Smooth muscle cell of the brain vasculature (primary cell): ENCODE measurements around the gene PAQR8.
A peak's percentile ranks its signal among the peaks of the same experiment; 100 is the strongest.
"Not testable (repeated sequence)": the region's sequence is repeated elsewhere in the genome, so short reads cannot be mapped to it uniquely, and the experiment has no call there.

Experiments used
- DNase-seq: peaks from one replicate; pipeline ENCODE4 v3.0.0-alpha.2; 2012; ENCODE audit warnings: low read depth, low spot score

The PAQR8 gene

GRCh38 chr6:52409499-52409898 is 47.5 kb downstream of the PAQR8 start:
- DNase-seq: no peak

GRCh38 chr6:52410979-52411378 is 49.0 kb downstream of the PAQR8 start:
- no peak for DNase-seq

GRCh38 chr6:52411911-52412310 is 50.0 kb downstream of the PAQR8 start:
- DNase-seq: no peak

- no peak for DNase-seq
These were observed 53.4 kb downstream of the PAQR8 start for GRCh38 chr6:52415333-52415732.

DNA sequence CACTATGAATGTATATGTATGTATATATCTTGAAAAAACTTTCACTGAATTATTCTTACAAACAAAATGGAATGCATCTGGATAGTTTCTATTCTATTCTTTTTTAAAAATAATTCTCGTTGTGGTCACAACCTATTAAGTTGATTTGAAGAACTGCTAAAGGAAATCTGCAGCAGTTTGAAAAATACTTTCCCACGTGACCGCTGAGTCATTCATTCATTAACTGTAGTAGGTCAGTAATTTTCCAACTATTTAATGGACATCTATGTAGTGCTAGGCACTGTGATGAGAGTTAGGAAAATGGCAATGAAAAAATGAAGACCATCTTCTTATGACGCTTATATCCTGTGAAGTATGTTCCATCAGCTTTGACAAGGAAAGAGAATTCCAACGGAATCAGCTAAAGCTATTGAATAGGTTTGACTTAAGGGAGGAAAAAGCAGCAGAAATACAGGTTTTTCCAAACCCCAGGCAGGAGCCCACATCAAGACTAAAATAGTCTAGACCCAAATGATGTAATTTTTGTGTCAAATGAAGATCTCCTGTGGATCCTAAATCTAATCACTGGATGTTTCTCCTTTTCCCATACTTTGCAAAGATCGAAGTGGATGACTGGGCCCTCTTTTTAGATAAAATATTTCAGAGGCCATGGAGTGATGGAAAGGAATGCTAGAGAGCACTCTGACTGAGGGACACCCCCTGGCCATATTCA is 54.1 kb downstream of the PAQR8 start:
- no peak for DNase-seq

- DNase-seq: no peak
These were observed 54.7 kb downstream of the PAQR8 start for GRCh38 chr6:52416629-52417151.

DNA sequence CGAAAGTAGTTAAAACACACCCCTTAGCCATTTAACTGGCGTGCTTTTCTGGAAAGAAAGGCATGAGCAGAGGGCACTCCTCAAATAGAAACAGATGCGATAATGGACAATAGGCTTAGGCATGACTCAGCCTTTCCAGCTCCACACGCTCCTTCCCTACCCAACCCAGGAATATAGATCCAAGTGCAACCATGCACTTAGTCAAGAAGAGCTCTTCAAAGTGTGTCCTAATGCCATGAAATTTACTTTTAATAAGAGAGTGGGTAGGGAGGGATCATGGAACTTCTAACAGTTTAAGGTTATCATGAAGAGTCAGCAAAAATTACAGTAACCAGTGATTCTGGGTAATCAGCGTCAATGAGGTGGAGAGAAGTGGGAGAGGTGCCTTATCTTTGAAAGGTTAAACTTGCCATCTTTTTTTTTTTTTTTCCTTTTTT is 55.7 kb downstream of the PAQR8 start:
- no peak for DNase-seq

GRCh38 chr6:52418606-52419005 is 56.7 kb downstream of the PAQR8 start:
- DNase-seq: no peak

DNA sequence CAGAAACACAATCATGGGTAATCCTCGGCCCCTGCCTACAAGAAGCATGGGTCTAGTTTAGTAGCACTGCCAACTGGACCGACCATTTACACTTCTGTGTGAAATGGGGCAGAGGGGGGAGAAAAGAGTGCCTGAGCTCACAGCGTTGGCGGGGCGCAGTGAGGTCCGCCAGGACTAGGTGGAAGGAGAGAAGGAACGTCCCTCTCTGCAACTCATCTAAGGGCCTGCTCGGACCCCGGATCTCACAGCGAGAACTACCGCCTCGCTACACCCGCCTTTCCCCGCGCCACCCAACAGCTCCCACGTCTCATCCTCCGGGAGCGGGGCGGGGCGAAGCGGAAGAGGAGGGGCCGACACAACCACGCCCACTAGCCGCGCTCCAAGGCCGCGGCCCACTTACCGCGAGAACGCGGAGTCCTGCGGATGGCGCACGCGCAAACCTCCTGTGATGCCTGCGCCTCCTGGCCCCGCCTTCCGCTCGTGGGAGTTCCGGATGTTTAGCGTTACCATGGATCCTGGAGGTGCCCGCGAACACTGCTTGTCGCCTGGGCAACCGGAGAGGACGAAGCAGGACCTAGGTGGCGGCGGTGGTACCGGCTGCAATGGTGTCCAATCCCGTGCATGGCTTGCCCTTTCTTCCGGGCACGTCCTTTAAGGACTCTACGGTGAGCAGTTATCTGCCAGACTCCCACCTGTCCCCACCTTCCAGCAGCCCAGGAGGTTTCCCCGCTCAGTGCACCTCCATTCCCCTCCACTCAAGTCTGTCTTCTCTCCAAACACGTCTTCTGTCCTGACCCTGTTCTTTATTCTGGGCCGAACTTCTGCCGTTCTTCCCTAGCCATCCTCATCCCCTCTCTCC is 58.1 kb downstream of the PAQR8 start, which contains the start of gene EFHC1:
EFHC1 (plus strand) TSS at position 534 of the 859 bp plus-strand sequence; CDS start at position 603, 69 bp downstream.
- peak; percentile 94 for DNase-seq

GRCh38 chr6:52420668-52421358 is 58.9 kb downstream of the PAQR8 start:
- DNase-seq: no peak

- no peak for DNase-seq
These were observed 60.2 kb downstream of the PAQR8 start for GRCh38 chr6:52422156-52422555.

DNA sequence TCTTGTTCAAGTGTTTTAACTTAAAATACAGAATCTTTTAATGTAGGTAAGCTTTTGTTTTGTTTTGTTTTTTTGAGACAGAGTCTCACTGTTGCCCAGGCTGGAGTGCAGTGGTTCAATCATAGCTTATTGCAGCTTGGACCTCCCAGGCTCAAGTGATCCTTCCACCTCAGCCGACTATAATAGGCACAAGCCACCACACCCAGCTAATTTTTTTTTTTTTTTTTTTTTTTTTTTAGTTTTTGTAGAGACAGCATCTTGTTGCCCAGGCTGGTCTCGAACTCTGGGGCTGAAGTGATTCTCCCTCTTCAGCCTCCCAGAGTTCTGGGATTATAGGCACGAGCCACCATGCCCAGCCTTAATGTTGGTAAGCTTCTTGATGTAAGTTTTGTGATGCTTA is 61.5 kb downstream of the PAQR8 start:
- no peak for DNase-seq

DNA sequence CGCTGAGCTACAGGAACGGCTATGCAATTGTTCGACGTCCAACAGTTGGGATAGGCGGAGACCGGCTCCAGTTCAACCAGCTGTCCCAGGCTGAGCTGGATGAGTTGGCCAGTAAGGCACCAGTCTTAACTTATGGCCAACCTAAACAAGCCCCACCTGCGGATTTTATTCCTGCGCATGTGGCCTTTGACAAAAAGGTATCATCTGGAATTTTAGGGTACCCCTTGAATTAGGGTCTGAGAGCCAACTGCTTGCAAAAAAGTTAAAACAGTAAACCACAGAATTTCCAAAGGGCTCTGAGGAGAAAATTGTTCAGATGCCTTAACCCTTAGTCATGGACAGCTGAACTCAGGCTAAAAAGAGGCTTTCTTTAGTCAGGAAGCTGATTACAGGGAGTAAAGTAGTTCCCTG is 62.0 kb downstream of the PAQR8 start:
- DNase-seq: no peak

DNA sequence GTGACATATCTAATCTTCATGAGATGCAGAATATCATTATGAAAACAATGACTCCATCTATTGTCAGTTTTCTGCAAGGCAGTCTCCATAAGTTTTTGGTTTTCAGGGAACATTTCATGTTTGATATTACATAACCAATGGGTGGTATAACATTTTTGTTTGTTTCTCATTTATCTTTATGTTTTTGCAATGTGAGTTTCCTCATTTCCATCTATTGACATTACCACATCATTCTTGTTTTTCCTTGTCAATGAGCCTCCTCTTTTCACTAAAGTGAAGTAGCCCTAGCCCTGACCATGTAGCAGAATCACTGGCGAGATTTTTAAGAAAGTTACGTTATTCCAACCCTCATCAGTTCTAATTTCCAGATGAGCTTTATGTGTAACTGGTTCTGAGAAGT is 62.6 kb downstream of the PAQR8 start:
- DNase-seq: no peak

DNA sequence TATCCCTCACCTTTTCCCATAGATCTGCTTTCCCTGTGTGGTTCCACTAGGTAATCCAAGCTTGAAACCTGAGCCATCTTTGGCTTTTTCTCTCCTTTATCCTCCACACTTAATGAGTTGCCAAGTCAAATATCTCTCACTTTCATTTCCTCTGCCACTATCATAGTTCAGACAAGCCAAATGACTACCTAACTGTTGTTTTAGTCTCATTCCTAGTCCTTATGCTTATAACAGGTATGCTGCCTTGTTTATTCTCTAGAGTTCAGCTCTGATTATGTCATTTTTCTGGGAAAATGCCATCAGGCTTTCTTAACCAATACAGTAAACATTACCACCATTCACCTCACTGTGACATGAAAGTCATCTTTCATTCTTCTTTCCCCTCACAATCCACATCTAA is 64.7 kb downstream of the PAQR8 start:
- no peak for DNase-seq

- DNase-seq: not testable (repeated sequence)
These were observed 71.3 kb downstream of the PAQR8 start for GRCh38 chr6:52433294-52433693.

DNA sequence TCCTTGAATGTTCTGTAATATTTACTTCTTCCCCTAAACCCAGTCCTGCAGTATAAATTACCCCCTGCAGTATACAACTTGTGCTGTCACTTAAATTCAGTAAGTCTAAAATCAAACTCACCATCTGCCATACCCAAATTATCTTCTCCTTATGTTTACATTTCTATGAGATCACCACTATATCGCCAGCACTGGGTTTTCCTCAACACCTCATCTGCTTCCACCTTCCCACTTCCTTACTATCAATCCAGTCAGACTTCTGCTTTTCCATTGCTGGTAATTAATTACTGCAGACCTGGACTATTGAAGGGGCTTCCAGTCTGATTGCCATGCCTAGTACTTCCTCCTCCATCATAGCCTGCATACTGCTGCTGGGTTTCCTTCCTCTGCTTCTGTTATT is 73.4 kb downstream of the PAQR8 start:
- no peak for DNase-seq

DNA sequence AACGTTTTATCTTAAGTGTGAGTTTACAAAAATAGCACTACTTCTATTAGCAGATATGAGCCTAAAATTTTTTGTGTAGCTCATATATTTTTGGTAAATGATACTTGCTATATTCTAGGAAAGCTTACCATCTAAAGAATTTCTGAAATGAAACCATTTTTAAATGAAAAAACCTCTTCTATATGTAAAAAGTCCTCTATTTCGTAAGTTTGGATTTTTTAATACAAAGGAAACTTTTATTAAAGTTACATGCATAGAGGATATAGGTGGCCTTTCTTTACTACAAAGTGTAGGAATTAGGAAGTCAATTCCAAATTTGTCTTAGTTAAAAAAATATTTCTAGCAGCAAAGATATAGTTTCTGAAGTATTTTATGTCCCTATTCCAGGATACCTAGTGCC is 77.0 kb downstream of the PAQR8 start:
- no peak for DNase-seq

DNA sequence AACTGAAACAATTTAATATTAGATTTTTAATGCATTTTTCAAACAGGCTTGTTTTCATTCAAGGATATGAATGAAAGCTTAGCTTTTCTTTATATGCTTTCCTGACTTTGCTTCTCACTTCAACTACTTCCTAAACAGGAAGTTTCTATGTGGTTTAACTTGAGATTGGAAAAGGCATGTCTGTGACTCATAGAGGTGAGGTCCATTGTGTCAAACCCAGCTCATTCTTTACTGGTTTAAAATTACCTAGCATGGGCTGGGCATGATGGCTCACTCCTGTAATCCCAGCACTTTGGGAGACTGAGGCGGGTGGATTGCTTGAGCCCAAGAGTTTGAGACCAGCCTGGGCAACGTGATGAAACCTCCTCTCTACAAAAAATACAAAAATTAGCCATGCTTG is 92.6 kb downstream of the PAQR8 start:
- DNase-seq: no peak

- DNase-seq: no peak
These were observed 95.1 kb downstream of the PAQR8 start for GRCh38 chr6:52457096-52457495.
